Panc1 (cell line): ENCODE results near the gene TEKT2. TPM values are rescaled to one million over a fixed set of nuclear protein-coding genes. Genes with fewer than 3 reads are reported as not detected.

Experiments
- ATAC-seq: fragments of 200-7000 bp; cut with Tn5 transposase; 2 replicates; pipeline ENCODE4 v1.9.1; 2020; ENCODE audit warnings: mild to moderate bottlenecking, moderate library complexity
- BruUV-seq: library from RNA; stranded (reverse); fragments of 400-500 nt; replicated peaks from 2 replicates; lab custom pipeline; 2021; lab: Mats Ljungman, UMichigan
- CTCF ChIA-PET: fragments of 300-600 bp; sonication (Branson Sonifier 250); formaldehyde crosslinking; loops from one replicate; lab custom pipeline; 2022; ENCODE audit warnings: antibody characterized with exemption; lab: Charles Lee
- POLR2A ChIA-PET: fragments of 300-600 bp; sonication (Branson Sonifier 250); formaldehyde crosslinking; loops from one replicate; lab custom pipeline; 2022; ENCODE audit warnings: antibody characterized with exemption; lab: Charles Lee
- DNase-seq: peaks from one replicate; pipeline ENCODE4 v3.0.0-alpha.2; 2010; ENCODE audit warnings: low read depth, low spot score
- H3K27ac ChIP-seq: 2 replicates; pipeline ENCODE4 v1.5.1; 2011; ENCODE audit warnings: mild to moderate bottlenecking, low read length, inconsistent platforms
- H3K27me3 ChIP-seq: fragments of 200-500 bp; sonication (Bioruptor generic); 2 replicates; pipeline ENCODE4 v1.6.0; 2014; ENCODE audit warnings: low read length, inconsistent platforms; ENCODE audit not compliant: control insufficient read depth, insufficient read depth
- H3K36me3 ChIP-seq: fragments of 200-500 bp; sonication (Bioruptor generic); 2 replicates; pipeline ENCODE4 v1.5.1; 2014; ENCODE audit warnings: inconsistent platforms, mild to moderate bottlenecking, low read length, moderate library complexity; ENCODE audit not compliant: control insufficient read depth, insufficient read depth
- H3K4me1 ChIP-seq: 2 replicates; pipeline ENCODE4 v1.5.1; 2011; ENCODE audit warnings: inconsistent platforms, mild to moderate bottlenecking, low read length, moderate library complexity; ENCODE audit not compliant: control insufficient read depth, insufficient read depth
- H3K4me3 ChIP-seq, 2 experiments: 2 replicates each; pipeline ENCODE4 v1.5.1; 2011 to 2012; ENCODE audit warnings: low read depth in 2 of 2, low read length in 2 of 2, mild to moderate bottlenecking in 2 of 2, inconsistent platforms in 1 of 2, moderate library complexity in 1 of 2
- H3K9me3 ChIP-seq: fragments of 200-500 bp; sonication (Bioruptor generic); 2 replicates; pipeline ENCODE4 v1.5.1; 2014; ENCODE audit warnings: low read depth, mild to moderate bottlenecking, inconsistent platforms, low read length, moderate library complexity; ENCODE audit not compliant: control insufficient read depth, insufficient read depth
- CTCF ChIP-seq: fragments of 450-650 bp; IDR thresholded peaks from 2 replicates; pipeline ENCODE4 v1.5.1; 2017; ENCODE audit warnings: mild to moderate bottlenecking
- POLR2AphosphoS5 ChIP-seq: IDR thresholded peaks from 2 replicates; pipeline ENCODE4 v1.6.1; 2012; ENCODE audit warnings: mild to moderate bottlenecking, low read depth, low read length, moderate library complexity
- REST ChIP-seq, 2 experiments: IDR thresholded peaks; 2 replicates each; pipeline ENCODE4 v1.6.1; 2011 to 2012; ENCODE audit warnings: low read depth in 2 of 2, control low read depth in 1 of 2, low read length in 1 of 2, mild to moderate bottlenecking in 1 of 2, moderate library complexity in 1 of 2; ENCODE audit not compliant: insufficient read depth in 1 of 2
- SIN3A ChIP-seq: IDR thresholded peaks from 2 replicates; pipeline ENCODE4 v1.6.1; 2012; ENCODE audit warnings: low read depth, mild to moderate bottlenecking, low read length, moderate library complexity, borderline replicate concordance; ENCODE audit not compliant: insufficient read depth
- TCF7L2 ChIP-seq: IDR thresholded peaks from 2 replicates; pipeline ENCODE4 v1.6.1; 2011; ENCODE audit warnings: mild to moderate bottlenecking, low read depth, low read length, inconsistent platforms
- in situ Hi-C: cut with HindIII; loops from 2 replicates; pipeline ENCODE4 v1.10.0; 2016; ENCODE audit warnings: low sequenced_read_pairs, low pct_unique_long_range_greater_than_20kb
- intact Hi-C: fragments of 100-400 bp; cut with micrococcal nuclease; formaldehyde crosslinking; loops from one replicate; pipeline ENCODE4 v1.10.0; 2022; ENCODE audit not compliant: unreplicated experiment
- total RNA-seq: library from RNA; stranded (reverse); gene quantifications from one replicate; pipeline ENCODE4 v1.2.1, GENCODE V29; 2021; ENCODE audit not compliant: unreplicated experiment

The TEKT2 gene
- total RNA-seq, 1 experiment from 2014 or later, result 0.23 TPM

GRCh38 chr1:36055706-36056105 lies 28.2 kb upstream of the TEKT2 start:
- Histone ChIP-seq H3K36me3 (0 out of 2 replicates have a peak, but pooled peaks cover 6% of the 10 kb centered on the region), H3K4me3 (no peak overlapping the region), H3K27ac (no peak overlapping the region), H3K4me1 (no peaks in the 10 kb centered on the region), H3K27me3 (no peaks in the 10 kb centered on the region), H3K9me3 (no peaks in the 10 kb centered on the region)
- intact Hi-C loops, result no loop called here
- DNase-seq, result no peak
- no TSS peak for BruUV-seq
- ChIA-PET CTCF (no interaction called here), POLR2A (no interaction called here)
- TF ChIP-seq SIN3A (no peak), CTCF (no peak)
- in situ Hi-C loops, result no loop called here
- no peak for ATAC-seq

- POLR2A ChIA-PET, result no interaction called here
- no peak overlapping the region for H3K27ac ChIP-seq
- DNase-seq (no peak), ATAC-seq (no peak)
- H3K27me3 ChIP-seq, result no peaks in the 10 kb centered on the region
- H3K9me3 ChIP-seq, result no peaks in the 10 kb centered on the region
- no peak overlapping the region for H3K4me3 ChIP-seq
- intact Hi-C loops (no loop called here), in situ Hi-C loops (no loop called here)
- no peaks in the 10 kb centered on the region for H3K4me1 ChIP-seq
- no peak for TF ChIP-seq POLR2AphosphoS5
- TF ChIP-seq SIN3A, result no peak
- TF ChIP-seq REST (IDR thresholded peaks at IDR 0.05; ENCODE audit: insufficient read depth in 1 of 2, low read depth in 2 of 2, low read length in 1 of 2), result no peak
- no peak for TF ChIP-seq CTCF
- no peak for TF ChIP-seq TCF7L2
- no TSS peak for BruUV-seq
- no peaks in the 10 kb centered on the region for H3K36me3 ChIP-seq
- CTCF ChIA-PET, result no interaction called here
Measured at GRCh38 chr1:36062315-36062714, 21.6 kb upstream of the TEKT2 start.
